Ishikawa (cell line): Measurements from ENCODE around the gene MAGI2.

Source experiments
- NFIC ChIP-seq: IDR thresholded peaks from 2 replicates; pipeline ENCODE4 v1.6.1; 2012
- RAD21 ChIP-seq: IDR thresholded peaks from 2 replicates; pipeline ENCODE4 v1.6.1; 2012; ENCODE audit warnings: low read depth
- TAF1 ChIP-seq: IDR thresholded peaks from 2 replicates; pipeline ENCODE4 v1.6.1; 2012; ENCODE audit warnings: low read depth, mild to moderate bottlenecking
- TF ChIP-seq, protein P1 (sequence below): IDR thresholded peaks from 2 replicates; pipeline ENCODE4 v1.6.1; 2012
- TF ChIP-seq, protein P2 (sequence below): IDR thresholded peaks from 2 replicates; pipeline ENCODE4 v1.6.1; 2012; ENCODE audit warnings: low read depth, mild to moderate bottlenecking

DNA sequence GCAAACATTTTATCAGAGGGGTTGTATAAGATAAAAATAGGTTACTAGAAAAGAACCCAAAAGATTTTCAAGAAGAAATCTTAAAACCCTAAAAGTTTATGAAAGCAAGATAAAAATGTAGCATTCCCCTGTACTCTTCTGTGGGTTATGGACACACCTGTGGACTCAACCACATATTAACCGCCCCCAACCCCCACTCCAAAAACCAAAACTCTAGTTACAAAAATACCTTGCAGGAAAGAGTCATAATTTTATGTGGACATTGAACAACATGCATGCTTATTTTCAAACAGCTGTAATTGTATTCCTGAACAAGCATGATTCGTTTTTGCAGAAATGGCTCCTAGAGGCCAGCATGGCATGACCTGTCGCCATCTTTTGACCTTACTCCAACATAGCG is 1188.0 kb downstream of the MAGI2 start:
- no peak for TF ChIP-seq NFIC
- no peak for TF ChIP-seq RAD21
- TF ChIP-seq, protein P1, sequence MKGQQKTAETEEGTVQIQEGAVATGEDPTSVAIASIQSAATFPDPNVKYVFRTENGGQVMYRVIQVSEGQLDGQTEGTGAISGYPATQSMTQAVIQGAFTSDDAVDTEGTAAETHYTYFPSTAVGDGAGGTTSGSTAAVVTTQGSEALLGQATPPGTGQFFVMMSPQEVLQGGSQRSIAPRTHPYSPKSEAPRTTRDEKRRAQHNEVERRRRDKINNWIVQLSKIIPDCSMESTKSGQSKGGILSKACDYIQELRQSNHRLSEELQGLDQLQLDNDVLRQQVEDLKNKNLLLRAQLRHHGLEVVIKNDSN: no peak
- TF ChIP-seq, protein P2, sequence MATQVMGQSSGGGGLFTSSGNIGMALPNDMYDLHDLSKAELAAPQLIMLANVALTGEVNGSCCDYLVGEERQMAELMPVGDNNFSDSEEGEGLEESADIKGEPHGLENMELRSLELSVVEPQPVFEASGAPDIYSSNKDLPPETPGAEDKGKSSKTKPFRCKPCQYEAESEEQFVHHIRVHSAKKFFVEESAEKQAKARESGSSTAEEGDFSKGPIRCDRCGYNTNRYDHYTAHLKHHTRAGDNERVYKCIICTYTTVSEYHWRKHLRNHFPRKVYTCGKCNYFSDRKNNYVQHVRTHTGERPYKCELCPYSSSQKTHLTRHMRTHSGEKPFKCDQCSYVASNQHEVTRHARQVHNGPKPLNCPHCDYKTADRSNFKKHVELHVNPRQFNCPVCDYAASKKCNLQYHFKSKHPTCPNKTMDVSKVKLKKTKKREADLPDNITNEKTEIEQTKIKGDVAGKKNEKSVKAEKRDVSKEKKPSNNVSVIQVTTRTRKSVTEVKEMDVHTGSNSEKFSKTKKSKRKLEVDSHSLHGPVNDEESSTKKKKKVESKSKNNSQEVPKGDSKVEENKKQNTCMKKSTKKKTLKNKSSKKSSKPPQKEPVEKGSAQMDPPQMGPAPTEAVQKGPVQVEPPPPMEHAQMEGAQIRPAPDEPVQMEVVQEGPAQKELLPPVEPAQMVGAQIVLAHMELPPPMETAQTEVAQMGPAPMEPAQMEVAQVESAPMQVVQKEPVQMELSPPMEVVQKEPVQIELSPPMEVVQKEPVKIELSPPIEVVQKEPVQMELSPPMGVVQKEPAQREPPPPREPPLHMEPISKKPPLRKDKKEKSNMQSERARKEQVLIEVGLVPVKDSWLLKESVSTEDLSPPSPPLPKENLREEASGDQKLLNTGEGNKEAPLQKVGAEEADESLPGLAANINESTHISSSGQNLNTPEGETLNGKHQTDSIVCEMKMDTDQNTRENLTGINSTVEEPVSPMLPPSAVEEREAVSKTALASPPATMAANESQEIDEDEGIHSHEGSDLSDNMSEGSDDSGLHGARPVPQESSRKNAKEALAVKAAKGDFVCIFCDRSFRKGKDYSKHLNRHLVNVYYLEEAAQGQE: no peak
- no peak for TF ChIP-seq TAF1
